HepG2 (cell line): ENCODE results near the gene MTA1.

Experiments
- GLI4 ChIP-seq: sonication (generic); formaldehyde crosslinking; IDR thresholded peaks from 2 replicates; pipeline ENCODE4 v1.5.1; 2020; ENCODE audit warnings: missing genetic modification reagents, mild to moderate bottlenecking, moderate library complexity, borderline replicate concordance
- HDAC1 ChIP-seq: sonication (generic); formaldehyde crosslinking; IDR thresholded peaks from 2 replicates; pipeline ENCODE4 v1.5.1; 2020; ENCODE audit warnings: mild to moderate bottlenecking, missing genetic modification reagents
- KDM5A ChIP-seq: fragments of 200-600 bp; sonication (generic); IDR thresholded peaks from 2 replicates; pipeline ENCODE4 v1.7.0; 2018; ENCODE audit warnings: antibody characterized with exemption, mild to moderate bottlenecking, low read length, borderline replicate concordance
- POLR2AphosphoS5 ChIP-seq: IDR thresholded peaks from 2 replicates; pipeline ENCODE4 v1.6.1; 2012; ENCODE audit warnings: low read depth, low read length
- SYNCRIP ChIP-seq: fragments of 200-400 bp; formaldehyde crosslinking; IDR thresholded peaks from 2 replicates; pipeline ENCODE4 v1.6.1; 2018; ENCODE audit warnings: mild to moderate bottlenecking, low read depth, low read length; ENCODE audit not compliant: insufficient read depth

DNA sequence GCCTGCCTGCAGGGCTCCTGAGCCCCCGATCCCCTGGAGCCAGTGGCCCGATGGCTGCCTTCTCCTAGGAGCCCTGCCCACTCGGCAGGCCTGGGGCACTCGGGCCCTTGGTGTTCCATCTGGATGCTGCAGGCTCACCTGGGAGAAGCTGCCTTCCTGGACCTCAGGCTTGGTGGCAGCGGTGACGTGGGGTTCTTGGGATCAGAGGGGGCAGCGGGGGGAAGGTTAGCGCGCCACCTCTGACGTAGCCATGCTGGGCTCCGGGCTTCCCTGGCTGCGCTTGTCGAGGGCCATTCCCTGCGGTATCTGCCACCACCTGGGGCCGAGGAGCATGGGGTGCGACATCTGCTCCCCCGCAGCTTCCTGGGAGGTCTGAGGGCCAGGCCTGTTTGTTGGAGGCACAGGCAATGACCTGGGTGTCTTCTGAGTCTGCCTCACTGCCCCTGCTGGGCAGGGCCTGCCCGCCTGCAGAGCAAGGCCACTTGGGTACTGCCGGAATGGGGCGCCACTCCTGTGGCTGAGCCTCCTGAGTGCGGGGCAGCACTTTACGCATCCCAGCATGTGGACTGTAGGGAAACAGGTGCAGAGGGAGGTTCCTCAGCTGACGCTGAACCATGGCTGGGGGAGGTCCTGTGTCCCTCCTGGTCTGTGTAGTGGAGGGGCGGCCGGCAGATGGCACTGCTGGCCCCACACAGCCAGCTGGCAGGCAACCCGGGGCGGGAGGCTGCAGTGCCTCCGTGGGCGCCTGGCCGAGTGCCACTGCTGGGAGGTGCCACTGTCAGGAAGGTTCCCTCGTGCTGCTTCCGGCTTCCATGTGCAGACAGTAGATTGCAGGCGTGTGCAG lies 20.3 kb downstream of the MTA1 start:
- TF ChIP-seq GLI4 (CRISPR knock-in tag) (no peak), POLR2AphosphoS5 (no peak), KDM5A (no peak), SYNCRIP (no peak), HDAC1 (CRISPR knock-in tag) (no peak)
